ENCODE measurements around the gene RPS19. TPM values are rescaled to one million over a fixed set of nuclear protein-coding genes. Genes with fewer than 3 reads are reported as not detected.

RPS19 gene
- total RNA-seq, 1 donor from 2014 or later = 1,837 TPM

GRCh38 chr19:41908724-41909464, 48.8 kb downstream of the RPS19 start:
- Mint-ChIP-seq H3K4me1 (ENCODE audit: unreplicated experiment) (no peaks in the 10 kb centered on the region), H3K36me3 (ENCODE audit: unreplicated experiment) (peaks cover 20% of the 10 kb centered on the region), H3K27ac (ENCODE audit: unreplicated experiment) (no peak overlapping the region), H3K27me3 (ENCODE audit: unreplicated experiment) (peaks cover 29% of the 10 kb centered on the region), H3K4me3 (ENCODE audit: unreplicated experiment) (no peak overlapping the region), H3K9me3 (ENCODE audit: unreplicated experiment) (no peaks in the 10 kb centered on the region)
- no peak for TF ChIP-seq CTCF (IDR thresholded peaks at IDR 0.05)
- DNase-seq (ENCODE audit: extremely low spot score, unreplicated experiment) = no peak

GRCh38 chr19:41909706-41910105, 49.7 kb downstream of the RPS19 start:
- no peak for DNase-seq (ENCODE audit: extremely low spot score, unreplicated experiment)
- no peak overlapping the region for H3K27ac Mint-ChIP-seq (ENCODE audit: unreplicated experiment)
- peaks cover 35% of the 10 kb centered on the region for H3K27me3 Mint-ChIP-seq (ENCODE audit: unreplicated experiment)
- no peak overlapping the region for H3K4me3 Mint-ChIP-seq (ENCODE audit: unreplicated experiment)
- no peaks in the 10 kb centered on the region for H3K4me1 Mint-ChIP-seq (ENCODE audit: unreplicated experiment)
- H3K9me3 Mint-ChIP-seq (ENCODE audit: unreplicated experiment) = no peaks in the 10 kb centered on the region
- peaks cover 13% of the 10 kb centered on the region for H3K36me3 Mint-ChIP-seq (ENCODE audit: unreplicated experiment)
- TF ChIP-seq CTCF (IDR thresholded peaks at IDR 0.05) = no peak

GRCh38 chr19:41910240-41910991, 50.4 kb downstream of the RPS19 start:
- no peak overlapping the region for H3K4me3 Mint-ChIP-seq (ENCODE audit: unreplicated experiment)
- peaks cover 10% of the 10 kb centered on the region for H3K36me3 Mint-ChIP-seq (ENCODE audit: unreplicated experiment)
- no peak overlapping the region for H3K27ac Mint-ChIP-seq (ENCODE audit: unreplicated experiment)
- TF ChIP-seq CTCF (IDR thresholded peaks at IDR 0.05) = no peak
- no peak for DNase-seq (ENCODE audit: extremely low spot score, unreplicated experiment)
- H3K27me3 Mint-ChIP-seq (ENCODE audit: unreplicated experiment) = peaks cover 35% of the 10 kb centered on the region
- H3K9me3 Mint-ChIP-seq (ENCODE audit: unreplicated experiment) = no peaks in the 10 kb centered on the region
- H3K4me1 Mint-ChIP-seq (ENCODE audit: unreplicated experiment) = no peaks in the 10 kb centered on the region

- no peak for TF ChIP-seq CTCF (IDR thresholded peaks at IDR 0.05)
- no peak overlapping the region for H3K27ac Mint-ChIP-seq (ENCODE audit: unreplicated experiment)
- no peak for DNase-seq (ENCODE audit: extremely low spot score, unreplicated experiment)
- H3K36me3 Mint-ChIP-seq (ENCODE audit: unreplicated experiment) = peaks cover 5% of the 10 kb centered on the region
- no peaks in the 10 kb centered on the region for H3K9me3 Mint-ChIP-seq (ENCODE audit: unreplicated experiment)
- no peaks in the 10 kb centered on the region for H3K4me1 Mint-ChIP-seq (ENCODE audit: unreplicated experiment)
- H3K27me3 Mint-ChIP-seq (ENCODE audit: unreplicated experiment) = peaks cover 35% of the 10 kb centered on the region
- no peak overlapping the region for H3K4me3 Mint-ChIP-seq (ENCODE audit: unreplicated experiment)
These were observed 51.2 kb downstream of the RPS19 start for GRCh38 chr19:41910992-41911888.
